ENCODE data around the gene PDE4B. TPM values are rescaled to one million over a fixed set of nuclear protein-coding genes. Genes with fewer than 3 reads are reported as not detected.

PDE4B gene
- total RNA-seq, 1 experiment from 2014 or later: not detected

- no peaks in the 10 kb centered on the region for H3K4me1 Mint-ChIP-seq (ENCODE audit: low read depth, unreplicated experiment)
- H3K4me3 Mint-ChIP-seq (ENCODE audit: unreplicated experiment): no peak overlapping the region
- no peak overlapping the region for H3K4me3 ChIP-seq (ENCODE audit: low read depth, low read length)
- ChIA-PET CTCF (no interaction called here), POLR2A (no interaction called here)
- no peak for DNase-seq
- H3K27me3 ChIP-seq (replicated peaks; ENCODE audit: control insufficient read depth, insufficient read depth, low read length): no peaks in the 10 kb centered on the region
- no peaks in the 10 kb centered on the region for H3K4me1 ChIP-seq
- no peaks in the 10 kb centered on the region for H3K36me3 ChIP-seq (ENCODE audit: control insufficient read depth, insufficient read depth, low read length)
- no peaks in the 10 kb centered on the region for H3K9me3 Mint-ChIP-seq (ENCODE audit: unreplicated experiment)
- no peaks in the 10 kb centered on the region for H3K9me3 ChIP-seq
- H3K36me3 Mint-ChIP-seq (ENCODE audit: insufficient read depth, unreplicated experiment): no peaks in the 10 kb centered on the region
- H3K27ac Mint-ChIP-seq (ENCODE audit: unreplicated experiment): no peak overlapping the region
- no peaks in the 10 kb centered on the region for H3K27me3 Mint-ChIP-seq (ENCODE audit: insufficient read depth, unreplicated experiment)
- no TSS peak for BruUV-seq (replicated peaks)
- intact Hi-C loops (cut with micrococcal nuclease; ENCODE audit: unreplicated experiment): no loop called here
- TF ChIP-seq, protein P1, sequence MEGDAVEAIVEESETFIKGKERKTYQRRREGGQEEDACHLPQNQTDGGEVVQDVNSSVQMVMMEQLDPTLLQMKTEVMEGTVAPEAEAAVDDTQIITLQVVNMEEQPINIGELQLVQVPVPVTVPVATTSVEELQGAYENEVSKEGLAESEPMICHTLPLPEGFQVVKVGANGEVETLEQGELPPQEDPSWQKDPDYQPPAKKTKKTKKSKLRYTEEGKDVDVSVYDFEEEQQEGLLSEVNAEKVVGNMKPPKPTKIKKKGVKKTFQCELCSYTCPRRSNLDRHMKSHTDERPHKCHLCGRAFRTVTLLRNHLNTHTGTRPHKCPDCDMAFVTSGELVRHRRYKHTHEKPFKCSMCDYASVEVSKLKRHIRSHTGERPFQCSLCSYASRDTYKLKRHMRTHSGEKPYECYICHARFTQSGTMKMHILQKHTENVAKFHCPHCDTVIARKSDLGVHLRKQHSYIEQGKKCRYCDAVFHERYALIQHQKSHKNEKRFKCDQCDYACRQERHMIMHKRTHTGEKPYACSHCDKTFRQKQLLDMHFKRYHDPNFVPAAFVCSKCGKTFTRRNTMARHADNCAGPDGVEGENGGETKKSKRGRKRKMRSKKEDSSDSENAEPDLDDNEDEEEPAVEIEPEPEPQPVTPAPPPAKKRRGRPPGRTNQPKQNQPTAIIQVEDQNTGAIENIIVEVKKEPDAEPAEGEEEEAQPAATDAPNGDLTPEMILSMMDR (IDR thresholded peaks at IDR 0.05; ENCODE audit: insufficient read depth in 1 of 2, low read depth in 1 of 2, low read length in 1 of 2, severe bottlenecking in 1 of 2, unreplicated experiment in 1 of 2): no peak
Observed at GRCh38 chr1:66288048-66288447, 495.4 kb downstream of the PDE4B start.

- Histone ChIP-seq H3K36me3 (ENCODE audit: control insufficient read depth, insufficient read depth, low read length) (no peaks in the 10 kb centered on the region), H3K4me3 (ENCODE audit: low read depth, low read length) (no peak overlapping the region), H3K27me3 (replicated peaks; ENCODE audit: control insufficient read depth, insufficient read depth, low read length) (no peaks in the 10 kb centered on the region), H3K9me3 (no peaks in the 10 kb centered on the region), H3K4me1 (no peaks in the 10 kb centered on the region)
- no peak for DNase-seq
- POLR2A ChIA-PET: no interaction called here
- no peaks in the 10 kb centered on the region for H3K36me3 Mint-ChIP-seq (ENCODE audit: insufficient read depth, unreplicated experiment)
- H3K4me1 Mint-ChIP-seq (ENCODE audit: low read depth, unreplicated experiment): no peaks in the 10 kb centered on the region
- H3K27me3 Mint-ChIP-seq (ENCODE audit: insufficient read depth, unreplicated experiment): no peaks in the 10 kb centered on the region
- TF ChIP-seq, protein P1 (IDR thresholded peaks at IDR 0.05; ENCODE audit: insufficient read depth in 1 of 2, low read depth in 1 of 2, low read length in 1 of 2, severe bottlenecking in 1 of 2, unreplicated experiment in 1 of 2): no peak
- no TSS peak for BruUV-seq (replicated peaks)
- H3K9me3 Mint-ChIP-seq (ENCODE audit: unreplicated experiment): no peaks in the 10 kb centered on the region
- no peak overlapping the region for H3K27ac Mint-ChIP-seq (ENCODE audit: unreplicated experiment)
- CTCF ChIA-PET: no interaction called here
- H3K4me3 Mint-ChIP-seq (ENCODE audit: unreplicated experiment): no peak overlapping the region
- intact Hi-C loops (cut with micrococcal nuclease; ENCODE audit: unreplicated experiment): no loop called here
Observed at GRCh38 chr1:66290761-66291530, 498.3 kb downstream of the PDE4B start.

- intact Hi-C loops (cut with micrococcal nuclease; ENCODE audit: unreplicated experiment): no loop called here
- no peaks in the 10 kb centered on the region for H3K4me1 Mint-ChIP-seq (ENCODE audit: low read depth, unreplicated experiment)
- H3K4me3 ChIP-seq (ENCODE audit: low read depth, low read length): no peak overlapping the region
- no peaks in the 10 kb centered on the region for H3K27me3 Mint-ChIP-seq (ENCODE audit: insufficient read depth, unreplicated experiment)
- H3K4me3 Mint-ChIP-seq (ENCODE audit: unreplicated experiment): no peak overlapping the region
- H3K27ac Mint-ChIP-seq (ENCODE audit: unreplicated experiment): no peak overlapping the region
- DNase-seq: no peak
- POLR2A ChIA-PET: no interaction called here
- TF ChIP-seq, protein P1 (IDR thresholded peaks at IDR 0.05; ENCODE audit: insufficient read depth in 1 of 2, low read depth in 1 of 2, low read length in 1 of 2, severe bottlenecking in 1 of 2, unreplicated experiment in 1 of 2): no peak
- H3K36me3 Mint-ChIP-seq (ENCODE audit: insufficient read depth, unreplicated experiment): no peaks in the 10 kb centered on the region
- no peaks in the 10 kb centered on the region for H3K27me3 ChIP-seq (replicated peaks; ENCODE audit: control insufficient read depth, insufficient read depth, low read length)
- no TSS peak for BruUV-seq (replicated peaks)
- CTCF ChIA-PET: no interaction called here
- H3K4me1 ChIP-seq: no peaks in the 10 kb centered on the region
- H3K36me3 ChIP-seq (ENCODE audit: control insufficient read depth, insufficient read depth, low read length): no peaks in the 10 kb centered on the region
- no peaks in the 10 kb centered on the region for H3K9me3 ChIP-seq
- H3K9me3 Mint-ChIP-seq (ENCODE audit: unreplicated experiment): no peaks in the 10 kb centered on the region
Observed at GRCh38 chr1:66291531-66291864, 498.8 kb downstream of the PDE4B start.
